HTR-8/SVneo (cell line): ENCODE results near the gene AGBL1.
A peak's percentile ranks its signal among the peaks of the same experiment; 100 is the strongest.

Experiments used
- DNase-seq: peaks from one replicate; pipeline ENCODE4 v3.0.0; 2011; ENCODE audit warnings: low spot score, mixed read lengths; ENCODE audit not compliant: insufficient read length
- FAIRE-seq: peaks from 2 replicates; lab custom pipeline; 2011; peaks lifted over from hg19 to GRCh38; lab: Jason Lieb, UNC

Gene AGBL1

DNA sequence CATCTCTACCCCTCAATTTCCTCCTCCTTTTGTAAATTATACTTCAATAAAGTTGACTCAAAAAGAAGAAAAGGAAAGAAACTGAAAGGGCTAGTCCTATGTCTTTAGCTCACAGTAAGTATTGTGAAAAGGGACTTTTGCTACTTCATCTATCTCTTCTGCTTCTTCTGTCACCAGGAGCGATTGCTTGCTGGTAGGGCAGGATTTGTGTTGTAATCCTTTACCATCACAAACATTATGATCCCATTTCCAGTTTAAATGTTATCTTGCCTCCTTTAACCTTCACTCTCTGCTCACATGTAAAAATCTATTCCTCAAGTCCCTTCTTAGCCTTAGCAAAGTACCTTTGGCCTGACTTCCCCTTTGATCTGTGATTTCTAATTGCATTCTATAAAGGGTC lies 537.1 kb downstream of the AGBL1 start:
- no peak for FAIRE-seq
- no peak for DNase-seq

DNA sequence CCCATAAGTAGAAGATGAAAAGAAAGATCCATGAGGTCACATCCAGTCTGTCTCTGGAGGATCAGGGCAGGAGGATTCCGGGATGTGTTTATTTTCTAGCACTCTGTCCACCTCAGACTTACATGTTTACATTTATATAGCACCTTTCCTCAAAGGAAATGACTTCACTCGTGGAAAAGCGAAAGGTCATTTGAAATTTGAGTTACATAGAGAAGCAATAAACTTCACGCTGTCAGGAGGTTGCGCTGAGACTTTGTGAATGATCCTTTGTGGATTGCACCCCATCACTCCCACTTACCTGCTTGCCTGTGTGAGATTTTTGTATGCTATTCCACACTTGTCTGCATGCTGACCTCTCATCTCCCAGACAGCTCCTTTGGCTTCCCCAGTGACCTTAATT lies 540.5 kb downstream of the AGBL1 start:
- no peak for FAIRE-seq

DNA sequence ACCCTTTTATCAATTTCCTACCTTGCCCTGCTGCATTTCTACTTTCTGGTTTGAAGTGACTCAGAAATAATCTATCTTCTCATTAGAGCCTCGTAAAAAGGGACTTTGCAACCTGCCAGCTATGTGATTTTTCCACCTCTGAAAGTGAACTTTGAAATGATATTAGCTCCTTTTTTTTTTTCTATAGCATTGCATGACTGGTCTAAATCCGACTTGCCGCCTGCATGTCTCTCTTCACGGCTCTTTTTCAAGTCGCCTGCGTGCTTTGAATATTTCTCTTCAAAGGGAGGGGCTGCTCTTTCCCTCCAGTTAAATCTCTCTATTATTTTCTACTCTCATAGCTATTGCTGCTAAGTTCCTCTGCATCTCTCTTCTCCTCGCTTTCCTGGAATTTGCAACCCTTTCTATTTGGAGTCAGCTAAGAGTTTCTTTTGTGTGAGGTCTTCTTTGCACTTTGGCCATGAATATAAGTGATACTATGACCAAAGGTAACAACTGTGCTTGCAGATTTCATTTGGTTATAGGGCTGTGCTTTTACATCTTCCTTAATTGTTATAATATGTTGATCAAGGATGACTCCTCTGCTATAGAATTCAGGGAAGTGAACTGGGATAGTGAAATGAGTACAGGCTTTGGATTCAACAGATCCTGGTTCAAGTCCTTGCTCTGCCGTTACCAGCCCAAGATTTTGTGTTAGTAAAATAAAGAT lies 541.1 kb downstream of the AGBL1 start:
- FAIRE-seq (no peak), DNase-seq (no peak)

More for the DNA sequence above, 540.5 kb downstream of the AGBL1 start:
- DNase-seq: no peak

DNA sequence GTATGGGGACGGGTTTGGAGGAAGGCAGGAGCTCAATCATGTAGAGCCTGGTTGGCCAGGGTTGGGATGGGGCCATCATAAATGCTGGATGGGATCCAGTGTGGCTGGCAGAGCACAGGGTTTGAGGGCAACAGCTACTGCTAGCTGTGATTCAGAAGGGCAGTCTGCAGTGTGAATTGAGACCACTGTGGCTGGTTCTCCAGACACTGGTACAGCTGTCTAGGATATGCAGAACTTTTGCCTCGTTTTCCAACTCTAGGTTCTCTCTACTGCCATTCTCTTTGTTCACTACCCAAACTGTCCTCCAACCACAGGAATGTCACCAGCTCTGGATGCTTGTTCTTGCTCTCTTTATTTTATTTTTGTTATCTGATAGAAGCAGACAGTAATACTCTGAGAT lies 543.6 kb downstream of the AGBL1 start:
- no peak for FAIRE-seq
- no peak for DNase-seq

DNA sequence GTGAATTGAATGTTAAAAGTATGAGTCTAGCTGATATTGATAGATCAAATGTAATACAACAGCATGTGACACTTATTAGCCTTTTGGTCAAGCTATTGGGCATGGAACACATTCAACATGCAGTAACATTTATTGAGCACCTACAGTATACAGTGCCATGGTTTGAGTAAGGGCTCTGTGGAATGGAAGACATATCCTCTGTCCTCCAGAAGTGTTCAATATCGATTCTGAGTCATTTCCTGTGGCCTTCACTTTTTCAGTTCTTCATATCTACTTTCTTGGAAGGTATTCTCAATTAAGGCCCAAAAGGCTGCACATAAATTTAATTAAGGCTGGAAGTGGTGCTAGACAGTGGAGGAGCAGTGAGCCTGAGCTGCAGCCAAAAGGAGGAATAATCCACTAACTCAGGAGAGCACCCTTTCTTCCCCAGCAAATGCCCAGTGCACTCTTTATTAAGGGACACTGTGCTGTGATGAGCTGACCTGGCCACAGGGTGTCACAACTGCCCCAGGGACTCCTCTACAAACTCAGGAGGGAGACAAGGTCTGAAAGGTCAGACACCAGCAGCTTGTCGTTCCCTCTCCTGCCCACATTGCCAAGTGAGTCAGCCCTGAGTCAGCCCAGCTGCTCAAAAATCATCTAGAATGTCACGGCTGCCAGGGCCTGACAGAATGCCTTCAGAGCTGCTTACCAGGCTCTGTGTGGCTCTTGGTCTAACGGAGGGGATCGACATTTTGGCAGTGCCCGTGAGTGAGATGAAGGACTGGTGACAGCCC lies 544.8 kb downstream of the AGBL1 start:
- peak; percentile 93 for FAIRE-seq
- peak; percentile 78 for DNase-seq

DNA sequence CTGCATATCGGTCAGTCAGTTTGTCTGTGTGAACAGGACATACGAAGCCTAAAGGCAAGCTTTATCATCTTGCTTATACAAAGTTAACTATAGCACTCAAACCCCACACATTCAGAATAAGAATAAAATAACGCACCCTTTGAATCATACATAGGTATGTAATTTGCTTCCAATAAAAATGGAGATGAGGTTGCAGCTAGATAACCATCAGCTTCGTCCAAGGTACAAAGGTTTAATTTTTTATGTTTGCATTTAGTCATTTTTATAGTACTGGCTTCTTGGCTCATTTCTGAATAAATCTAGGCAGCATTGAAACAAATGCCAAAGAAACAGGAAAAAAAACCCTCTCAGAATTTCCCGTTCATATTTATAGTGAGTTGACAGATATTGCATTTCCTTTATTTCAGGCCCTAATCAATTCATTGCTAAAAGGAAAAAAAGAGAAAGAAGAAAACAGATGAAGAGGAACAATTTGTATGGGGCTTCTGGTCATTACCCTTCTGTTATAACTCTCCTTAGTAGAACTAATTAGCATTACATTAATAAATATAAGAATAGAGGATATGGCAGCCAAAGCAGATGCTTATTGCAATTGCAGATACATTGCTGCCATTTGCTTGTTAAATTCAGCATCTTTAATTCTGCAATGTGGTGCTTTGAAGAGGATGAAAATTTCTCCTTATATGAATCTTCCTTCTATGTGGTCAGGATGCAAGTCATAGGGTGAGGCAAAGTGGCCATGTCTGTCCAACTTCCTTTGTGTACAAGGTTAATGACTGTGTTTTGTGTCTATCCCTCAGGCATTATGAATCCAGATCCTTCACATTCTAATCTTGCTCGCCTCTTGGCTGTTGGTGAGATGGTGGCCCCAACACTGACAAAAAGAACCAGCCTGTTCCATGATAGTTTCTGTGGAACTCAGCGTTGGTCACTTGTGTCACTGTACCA lies 550.0 kb downstream of the AGBL1 start:
- FAIRE-seq: no peak
- no peak for DNase-seq

DNA sequence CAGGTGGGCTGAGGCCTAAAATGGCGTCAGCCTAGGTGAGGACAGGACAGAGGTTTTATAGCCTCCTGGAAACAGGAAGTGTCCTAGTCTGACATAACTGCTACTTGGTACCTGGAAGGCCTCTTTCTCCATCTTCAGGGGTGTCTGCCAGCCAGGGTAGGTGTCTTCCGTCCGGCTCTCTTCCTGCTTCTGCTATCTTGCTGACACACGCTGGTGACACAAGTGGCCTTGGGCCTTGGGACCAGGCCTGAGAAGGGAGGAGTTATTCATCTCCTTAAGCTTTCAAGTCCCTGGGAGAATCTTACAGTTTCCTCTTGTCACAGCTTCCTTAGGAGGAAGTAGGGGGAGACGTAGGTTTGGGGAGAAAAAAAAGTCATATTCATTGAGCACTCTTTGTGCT lies 551.3 kb downstream of the AGBL1 start:
- DNase-seq (no peak), FAIRE-seq (no peak)

DNA sequence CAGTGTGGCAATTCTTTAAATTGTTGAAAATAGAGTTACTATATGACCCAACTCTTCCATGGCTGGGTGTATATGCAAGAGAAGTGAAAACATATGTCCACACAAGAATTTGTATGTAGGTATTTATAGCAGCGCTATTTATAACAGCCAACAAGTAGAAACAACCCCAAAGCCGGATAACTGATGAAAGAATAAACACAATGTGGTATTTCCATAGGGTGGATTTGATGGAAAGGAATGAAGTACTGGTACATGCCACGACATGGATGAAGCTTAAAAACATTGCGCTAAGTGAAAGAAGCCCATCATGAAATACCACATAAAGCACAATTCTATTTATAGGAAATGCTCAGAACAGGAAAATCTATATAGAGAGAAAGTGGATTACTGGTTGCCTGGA lies 554.5 kb downstream of the AGBL1 start:
- DNase-seq (no peak), FAIRE-seq (no peak)

DNA sequence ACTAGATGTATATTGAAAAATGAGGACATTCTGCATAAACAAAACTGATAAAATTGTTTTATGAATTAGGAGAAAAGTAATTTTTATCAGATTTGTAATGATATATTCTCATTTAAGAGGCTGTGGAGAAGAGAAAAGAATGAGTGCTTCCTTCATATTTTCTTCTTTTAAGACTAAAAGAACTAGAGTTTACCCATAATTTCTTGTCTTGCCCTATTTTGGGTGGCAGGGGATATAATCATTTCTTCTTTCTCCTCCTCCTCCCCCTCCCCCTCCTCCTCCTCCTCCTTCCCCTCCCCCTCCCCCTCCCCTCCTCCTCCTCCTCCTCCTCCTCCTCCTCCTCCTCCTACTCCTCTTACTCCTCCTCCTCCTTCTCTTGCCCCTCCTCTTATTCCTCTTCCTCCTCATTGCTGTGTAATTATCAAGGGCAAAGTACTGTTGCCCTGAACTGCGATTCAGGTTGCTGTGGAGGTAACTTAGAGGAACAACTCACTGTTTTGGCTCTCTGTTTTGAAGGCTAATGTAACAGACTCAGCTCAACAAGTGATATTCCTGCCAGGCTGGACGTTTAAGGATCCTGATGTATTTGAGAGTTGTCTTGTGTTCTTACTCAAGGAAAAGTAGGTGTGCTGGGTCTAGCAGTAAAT lies 555.4 kb downstream of the AGBL1 start:
- FAIRE-seq (no peak), DNase-seq (no peak)

DNA sequence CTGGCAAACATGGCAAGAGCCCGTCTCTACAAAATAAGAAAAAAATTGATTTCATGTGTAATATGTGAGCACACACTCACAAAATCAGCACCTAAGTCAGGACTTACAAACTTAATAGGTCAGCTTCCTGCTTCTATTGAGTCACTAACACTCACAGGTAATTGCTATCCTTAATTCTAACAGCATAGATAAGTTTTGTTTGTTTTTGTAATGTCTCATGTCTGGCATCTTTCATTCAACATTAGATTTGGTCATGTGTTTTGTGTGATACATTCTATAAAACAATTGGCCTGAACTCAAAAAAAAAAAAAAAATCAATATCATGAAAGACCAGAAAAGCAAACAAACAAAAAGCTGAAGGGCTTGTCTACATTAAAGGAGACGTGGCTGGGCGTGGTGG lies 564.7 kb downstream of the AGBL1 start:
- DNase-seq: no peak
- FAIRE-seq: no peak

DNA sequence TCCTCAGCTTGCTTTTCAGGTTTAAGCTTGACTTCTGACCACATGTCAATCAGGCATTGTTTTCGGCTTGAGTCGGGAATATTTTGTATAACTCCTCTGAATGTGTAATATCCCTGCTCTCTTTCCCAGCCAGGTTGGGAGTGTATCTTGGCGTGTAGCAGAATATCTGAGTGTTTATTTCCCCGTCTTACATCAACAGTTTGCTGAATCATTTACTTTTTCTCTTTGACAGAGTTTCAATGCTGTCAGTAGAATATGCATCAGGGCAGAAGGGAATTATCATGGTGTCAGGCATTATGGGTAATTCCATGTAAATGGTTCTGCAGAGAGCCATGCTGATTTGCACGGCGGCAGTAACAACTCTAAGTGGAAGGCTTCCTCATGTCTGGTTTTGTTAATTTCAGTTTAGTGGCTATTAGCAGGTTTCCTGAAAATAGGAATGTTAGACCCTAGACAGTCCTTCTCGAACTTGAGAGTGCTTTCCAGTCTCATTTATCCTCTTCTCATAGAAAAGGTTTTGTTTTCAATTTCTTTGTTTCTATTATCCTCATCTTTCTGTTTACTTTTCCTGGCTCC lies 566.3 kb downstream of the AGBL1 start:
- FAIRE-seq (no peak), DNase-seq (no peak)

DNA sequence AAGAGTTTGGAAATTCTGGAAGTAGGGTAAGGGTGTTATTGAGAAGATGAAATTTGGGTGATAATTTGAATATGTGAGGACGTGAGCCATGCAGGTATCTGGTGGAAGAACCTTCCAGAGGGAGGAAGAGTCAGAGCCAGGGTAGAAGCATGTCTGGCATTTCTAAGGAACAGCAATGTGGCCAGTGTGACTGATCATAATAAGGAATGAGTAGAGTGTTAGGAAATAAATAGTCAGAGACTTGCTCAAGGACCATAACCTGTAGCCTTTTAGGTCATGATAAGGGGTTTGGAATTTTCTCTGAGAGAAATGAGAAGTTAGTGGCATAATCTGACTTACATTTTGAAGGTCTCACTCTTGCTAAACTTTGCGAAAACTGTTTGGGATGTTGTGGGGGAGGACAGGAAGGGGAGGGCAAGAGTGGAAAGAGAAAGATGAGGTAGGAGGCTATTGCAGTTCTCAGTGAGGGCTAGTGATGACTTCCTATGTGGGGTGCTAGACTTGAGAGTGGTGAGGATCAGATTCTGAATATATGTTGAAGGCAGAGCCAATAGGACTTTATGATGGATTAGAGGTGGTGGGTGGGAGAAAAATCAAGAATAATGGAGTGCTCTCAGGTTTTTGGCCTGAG lies 568.3 kb downstream of the AGBL1 start:
- DNase-seq (no peak), FAIRE-seq (no peak)

DNA sequence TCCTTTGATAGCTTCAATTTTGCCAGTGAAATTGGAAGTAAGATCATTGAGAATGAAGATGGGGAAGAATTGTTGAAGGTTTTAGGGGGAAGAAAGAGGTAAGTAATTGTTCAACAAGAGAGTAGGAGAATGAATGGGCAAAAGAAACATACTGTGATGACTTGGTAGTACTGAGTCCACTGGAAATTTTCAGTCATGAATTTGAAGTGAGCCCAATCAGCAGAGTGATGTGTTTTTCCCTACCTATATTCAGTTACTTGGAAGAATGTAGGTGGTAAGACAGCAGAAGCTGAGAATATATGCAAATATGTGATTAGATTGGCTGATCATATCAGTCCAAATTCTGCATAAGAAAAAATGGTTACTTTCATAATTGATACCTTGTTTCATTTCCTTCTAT lies 569.6 kb downstream of the AGBL1 start:
- DNase-seq (no peak), FAIRE-seq (no peak)

DNA sequence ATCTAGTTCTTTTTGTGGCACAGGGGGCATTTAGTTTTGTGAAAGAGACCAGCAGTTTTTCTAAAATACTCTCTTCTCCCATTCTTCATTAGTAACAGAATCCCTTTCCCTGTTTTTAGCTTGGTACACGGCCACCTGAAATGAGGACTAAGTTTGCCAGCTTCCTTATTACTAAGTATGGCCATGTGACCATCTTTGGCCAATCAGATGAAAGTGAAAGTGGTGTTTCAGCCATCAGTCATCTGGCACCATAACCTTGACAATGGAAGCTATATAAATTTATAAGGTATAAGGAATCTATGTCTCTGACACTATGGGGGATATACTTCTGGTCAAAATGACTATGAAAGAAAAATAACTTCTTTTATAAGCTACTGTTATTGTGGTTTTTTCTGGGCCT lies 570.4 kb downstream of the AGBL1 start:
- DNase-seq: no peak
- FAIRE-seq: no peak

DNA sequence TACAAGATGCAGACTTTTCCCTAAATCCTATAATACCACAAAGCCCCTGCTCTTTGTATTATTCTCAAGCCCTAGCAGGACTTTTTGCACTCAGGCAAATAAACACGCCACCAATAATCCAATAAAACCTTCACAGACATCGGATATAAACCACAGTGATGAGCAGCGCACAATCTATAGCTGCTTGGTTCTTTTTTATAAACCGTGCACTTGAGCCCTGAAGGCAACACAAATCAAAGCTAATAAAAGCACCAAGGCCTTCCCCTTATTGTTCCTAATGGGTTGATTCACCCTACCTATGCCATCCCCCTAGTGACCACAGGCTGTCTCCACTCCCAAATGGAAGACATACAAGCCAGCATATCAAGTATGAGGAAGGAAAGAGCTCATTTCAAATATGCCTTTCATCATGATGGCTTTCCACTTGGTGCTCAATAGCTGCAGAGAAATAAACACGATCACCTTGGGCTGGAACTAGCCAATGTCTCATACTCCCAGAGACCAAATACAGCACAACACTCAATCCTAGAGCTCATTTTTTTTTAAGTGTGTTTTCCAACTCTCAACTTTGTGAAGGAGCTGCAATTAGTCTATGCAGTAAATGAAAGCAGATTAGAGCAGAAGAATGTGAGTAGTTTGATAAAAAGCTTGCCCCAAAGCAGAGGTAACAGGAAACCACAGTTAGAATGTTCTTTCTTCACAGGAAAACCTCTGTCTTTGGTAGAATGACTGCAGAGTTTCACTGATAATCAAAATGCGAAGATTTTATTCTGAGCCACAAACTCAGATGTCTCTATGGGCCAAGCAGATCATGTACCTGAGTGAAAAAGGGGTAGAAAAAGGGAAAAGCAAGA lies 573.9 kb downstream of the AGBL1 start:
- FAIRE-seq (no peak), DNase-seq (no peak)

DNA sequence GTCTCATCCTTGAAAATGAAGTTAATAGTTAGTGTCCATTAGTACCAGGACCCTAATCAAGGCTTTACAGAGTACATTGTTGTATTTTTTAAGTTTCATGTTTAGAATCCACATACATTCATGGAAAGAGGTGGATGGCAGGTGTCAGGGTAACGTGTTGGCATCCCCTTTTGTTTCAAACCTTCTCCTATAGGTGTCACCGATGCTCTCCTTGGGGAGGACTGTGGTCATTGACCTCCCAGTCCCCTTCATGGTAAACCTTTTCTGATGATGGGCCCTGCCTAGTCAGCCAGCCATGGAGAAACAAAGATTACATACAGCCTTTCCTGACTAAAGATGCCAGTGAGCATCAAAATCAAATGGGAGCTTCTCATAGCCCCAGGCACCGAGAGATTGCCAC lies 574.8 kb downstream of the AGBL1 start:
- FAIRE-seq (no peak), DNase-seq (no peak)

DNA sequence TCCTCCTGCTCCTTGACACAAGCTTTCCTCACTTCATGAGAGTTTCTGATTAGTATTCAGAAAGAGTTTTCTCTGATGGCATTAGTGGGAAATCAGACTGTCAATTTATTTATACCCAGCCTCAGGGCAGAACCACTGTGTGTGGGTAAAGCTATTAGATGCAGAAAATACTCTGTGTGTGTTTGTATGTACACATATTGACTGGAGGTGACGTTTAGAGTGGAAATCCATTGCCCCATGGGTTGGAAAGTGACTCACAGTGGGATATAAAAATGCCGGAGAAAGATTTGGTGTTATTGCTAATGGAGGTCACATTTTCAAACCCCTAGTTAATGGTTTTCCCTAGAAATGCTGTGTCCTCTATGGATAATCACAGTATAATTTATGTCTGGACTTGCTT lies 577.6 kb downstream of the AGBL1 start:
- FAIRE-seq (no peak), DNase-seq (no peak)

DNA sequence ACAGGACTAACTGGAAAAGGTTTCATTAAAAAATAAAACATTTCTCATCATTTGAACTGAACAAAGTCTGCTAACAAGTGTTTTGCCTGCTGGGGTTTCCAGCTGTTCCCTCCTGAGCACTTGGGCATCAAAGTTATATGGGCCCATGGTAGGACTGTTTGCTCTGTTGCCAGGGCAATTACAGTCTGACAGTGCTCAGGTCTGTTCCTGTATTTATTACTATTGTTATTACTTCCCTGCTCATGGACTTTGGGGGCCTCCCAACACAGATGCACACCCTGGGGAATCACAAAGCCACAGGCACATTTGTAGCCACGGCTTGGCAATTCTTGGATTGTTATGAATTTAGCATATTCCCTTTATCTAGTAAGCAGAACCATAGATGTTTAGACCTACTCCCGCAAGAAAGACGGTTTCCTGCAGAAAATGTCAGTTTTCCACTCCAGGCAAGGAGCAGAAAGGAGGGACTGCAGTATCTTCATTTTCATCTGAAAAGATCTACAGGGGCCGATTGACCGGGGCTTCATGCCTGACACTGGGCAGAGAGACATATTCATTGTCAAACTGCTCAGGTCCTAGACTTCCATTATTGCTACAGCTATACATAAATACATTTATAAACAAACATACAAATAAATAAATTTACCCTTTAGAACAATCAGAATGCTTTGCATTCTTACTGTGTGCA lies 580.2 kb downstream of the AGBL1 start:
- FAIRE-seq (no peak), DNase-seq (no peak)
